H1 (cell line): ENCODE data around the gene GLDC. TPM values are rescaled to one million over a fixed set of nuclear protein-coding genes. Genes with fewer than 3 reads are reported as not detected.

Experiments
- CTCF ChIA-PET: fragments of 300-600 bp; sonication (Branson Sonifier 250); formaldehyde crosslinking; loops from one replicate; lab custom pipeline; 2021; ENCODE audit not compliant: partially characterized antibody; lab: Charles Lee
- POLR2A ChIA-PET: fragments of 300-600 bp; sonication (Branson Sonifier 250); formaldehyde crosslinking; loops from one replicate; lab custom pipeline; 2021; ENCODE audit warnings: inconsistent platforms; ENCODE audit not compliant: partially characterized antibody; lab: Charles Lee
- DNase-seq, 2 experiments: peaks; one replicate each; pipeline versions ENCODE4 v3.0.0 to v3.0.0-alpha.2; 2010 to 2022; ENCODE audit warnings: low spot score in 2 of 2, low read depth in 1 of 2, mixed read lengths in 1 of 2
- FAIRE-seq: peaks from 2 replicates; lab custom pipeline; 2011; peaks lifted over from hg19 to GRCh38; lab: Jason Lieb, UNC
- H2AFZ ChIP-seq: 2 replicates; pipeline ENCODE4 v1.8.1; 2012; ENCODE audit warnings: low read length, inconsistent platforms
- H2AK5ac ChIP-seq: 2 replicates; pipeline ENCODE4 v1.6.1; 2013; ENCODE audit warnings: low read depth, low read length
- H2BK120ac ChIP-seq: replicated peaks from 2 replicates; pipeline ENCODE3; 2013; ENCODE audit warnings: low read depth, low read length, inconsistent platforms
- H2BK12ac ChIP-seq: 2 replicates; pipeline ENCODE4 v1.6.1; 2013; ENCODE audit warnings: low read depth, low read length
- H2BK15ac ChIP-seq: 2 replicates; pipeline ENCODE4 v1.6.1; 2013; ENCODE audit warnings: low read length
- H2BK20ac ChIP-seq: 2 replicates; pipeline ENCODE4 v1.6.1; 2013; ENCODE audit warnings: low read length
- H2BK5ac ChIP-seq: 2 replicates; pipeline ENCODE4 v1.6.1; 2013; ENCODE audit warnings: low read depth, low read length
- H3K14ac ChIP-seq: 2 replicates; pipeline ENCODE4 v1.6.1; 2013; ENCODE audit warnings: inconsistent platforms; ENCODE audit not compliant: insufficient read length
- H3K18ac ChIP-seq: 2 replicates; pipeline ENCODE4 v1.6.1; 2013; ENCODE audit warnings: low read length; ENCODE audit errors: extremely low read depth
- H3K23ac ChIP-seq: 2 replicates; pipeline ENCODE4 v1.6.1; 2013; ENCODE audit warnings: inconsistent platforms; ENCODE audit not compliant: insufficient read length
- H3K23me2 ChIP-seq: 2 replicates; pipeline ENCODE4 v1.6.1; 2013; ENCODE audit warnings: low read depth, low read length
- H3K27ac ChIP-seq: 2 replicates; pipeline ENCODE4 v1.6.1; 2011; ENCODE audit warnings: low read depth, low read length, inconsistent platforms
- H3K27me3 ChIP-seq, 4 experiments: replicated peaks in 1 of 4; 1 replicate in 1 of 4; 2 replicates in 3 of 4; pipeline versions ENCODE4 v1.6.1 to v1.8.1; 2011 to 2013; ENCODE audit warnings: low read length in 3 of 4, mild to moderate bottlenecking in 3 of 4, inconsistent platforms in 2 of 4, mixed read lengths in 2 of 4, moderate library complexity in 1 of 4; ENCODE audit not compliant: control insufficient read depth in 3 of 4, insufficient read depth in 3 of 4; ENCODE audit errors: extremely low read depth in 1 of 4
- H3K36me3 ChIP-seq, 4 experiments: 2 replicates each; pipeline versions ENCODE4 v1.6.1 to v1.8.1; 2011 to 2013; ENCODE audit warnings: mild to moderate bottlenecking in 4 of 4, low read length in 3 of 4, moderate library complexity in 2 of 4, control low read depth in 1 of 4, inconsistent platforms in 1 of 4; ENCODE audit not compliant: insufficient read depth in 4 of 4, control insufficient read depth in 2 of 4
- H3K4ac ChIP-seq: replicated peaks from 2 replicates; pipeline ENCODE3; 2013; ENCODE audit warnings: low read length, low read depth, mixed read lengths, inconsistent platforms; ENCODE audit not compliant: insufficient read length
- H3K4me1 ChIP-seq, 4 experiments: replicated peaks in 1 of 4; 1 replicate in 1 of 4; 2 replicates in 3 of 4; pipeline versions ENCODE4 v1.6.1 to v1.8.1; 2011 to 2013; ENCODE audit warnings: low read length in 3 of 4, inconsistent platforms in 2 of 4, mixed read lengths in 1 of 4; ENCODE audit not compliant: insufficient read depth in 4 of 4, control insufficient read depth in 3 of 4
- H3K4me2 ChIP-seq, 2 experiments: 2 replicates each; pipeline versions ENCODE4 v1.6.1 to v1.8.1; 2011 to 2013; ENCODE audit warnings: low read depth in 2 of 2, low read length in 2 of 2, control low read depth in 1 of 2, inconsistent platforms in 1 of 2, mild to moderate bottlenecking in 1 of 2; ENCODE audit not compliant: insufficient read depth in 1 of 2
- H3K4me3 ChIP-seq, 4 experiments: fragments of 200-600, 300-600 bp in 1 of 4; sonication (generic), shearing (Covaris generic), sonication (Bioruptor Twin) in 1 of 4; 2 replicates each; pipeline versions ENCODE4 v1.5.1 to v1.8.1; 2011 to 2016; ENCODE audit warnings: low read length in 4 of 4, low read depth in 3 of 4, control low read depth in 2 of 4, inconsistent platforms in 2 of 4, mild to moderate bottlenecking in 2 of 4, mixed read lengths in 1 of 4, moderate library complexity in 1 of 4; ENCODE audit not compliant: insufficient read depth in 2 of 4; ENCODE audit errors: extremely low read depth in 1 of 4
- H3K56ac ChIP-seq: replicated peaks from 2 replicates; pipeline ENCODE3; 2013; ENCODE audit warnings: low read depth, mild to moderate bottlenecking, mixed read lengths, low read length, inconsistent platforms; ENCODE audit not compliant: insufficient read length
- H3K79me1 ChIP-seq: 2 replicates; pipeline ENCODE4 v1.6.1; 2013; ENCODE audit warnings: low read depth, low read length, control low read depth
- H3K79me2 ChIP-seq, 2 experiments: 2 replicates each; pipeline versions ENCODE4 v1.6.1 to v1.8.1; 2012 to 2013; ENCODE audit warnings: low read length in 2 of 2, mild to moderate bottlenecking in 2 of 2, inconsistent platforms in 1 of 2; ENCODE audit not compliant: insufficient read depth in 2 of 2, control insufficient read depth in 1 of 2
- H3K9ac ChIP-seq, 4 experiments: replicated peaks in 1 of 4; 1 replicate in 1 of 4; 2 replicates in 3 of 4; pipeline versions ENCODE4 v1.6.1 to v1.8.1; 2011 to 2013; ENCODE audit warnings: low read depth in 3 of 4, low read length in 3 of 4, control low read depth in 2 of 4, mild to moderate bottlenecking in 2 of 4, moderate library complexity in 2 of 4, inconsistent platforms in 1 of 4; ENCODE audit errors: extremely low read depth in 1 of 4
- H3K9me3 ChIP-seq, 2 experiments: 2 replicates each; pipeline versions ENCODE4 v1.6.1 to v1.8.1; 2012 to 2013; ENCODE audit warnings: mild to moderate bottlenecking in 2 of 2, moderate library complexity in 2 of 2, control low read depth in 1 of 2, inconsistent platforms in 1 of 2, low read depth in 1 of 2, low read length in 1 of 2, mixed read lengths in 1 of 2; ENCODE audit not compliant: insufficient read depth in 2 of 2
- H4K20me1 ChIP-seq, 2 experiments: replicated peaks in 1 of 2; 2 replicates each; pipeline versions ENCODE3 to v1.8.1; 2011 to 2013; ENCODE audit warnings: inconsistent platforms in 2 of 2, low read length in 2 of 2, mild to moderate bottlenecking in 1 of 2; ENCODE audit not compliant: insufficient read depth in 2 of 2, control insufficient read depth in 1 of 2
- H4K5ac ChIP-seq: 2 replicates; pipeline ENCODE4 v1.6.1; 2013; ENCODE audit warnings: low read length, low read depth, mixed read lengths, inconsistent platforms; ENCODE audit not compliant: insufficient read length
- H4K8ac ChIP-seq: 2 replicates; pipeline ENCODE4 v1.8.0; 2013; ENCODE audit warnings: mild to moderate bottlenecking, moderate library complexity, low read length, inconsistent platforms; ENCODE audit not compliant: insufficient read depth; ENCODE audit errors: extremely low read depth
- H4K91ac ChIP-seq: replicated peaks from 2 replicates; pipeline ENCODE3; 2013; ENCODE audit warnings: low read length, mixed read lengths, inconsistent platforms; ENCODE audit not compliant: insufficient read length
- BACH1 ChIP-seq: IDR thresholded peaks from 2 replicates; pipeline ENCODE4 v1.6.1; 2012; ENCODE audit warnings: low read length, improper control_type of control experiment
- CBX8 ChIP-seq: fragments of 300-800, 300-1000 bp; sonication (generic); IDR thresholded peaks from 2 replicates; pipeline ENCODE4 v1.7.1; 2016; ENCODE audit warnings: low read depth, low read length, borderline replicate concordance
- CHD2 ChIP-seq: IDR thresholded peaks from 2 replicates; pipeline ENCODE4 v1.6.1; 2012; ENCODE audit warnings: low read length, improper control_type of control experiment
- JUN ChIP-seq: IDR thresholded peaks from 2 replicates; pipeline ENCODE4 v1.6.1; 2011; ENCODE audit warnings: low read depth, mild to moderate bottlenecking, improper control_type of control experiment, low read length
- JUND ChIP-seq: IDR thresholded peaks from 2 replicates; pipeline ENCODE4 v1.6.1; 2011; ENCODE audit warnings: mild to moderate bottlenecking, improper control_type of control experiment, low read length
- KDM1A ChIP-seq: fragments of 200-600, 300-600 bp; sonication (generic); IDR thresholded peaks from 2 replicates; pipeline ENCODE4 v1.7.1; 2016; ENCODE audit warnings: mild to moderate bottlenecking, low read length, borderline replicate concordance
- KDM4A ChIP-seq: IDR thresholded peaks from one replicate; pipeline ENCODE4 v1.7.1; 2012; ENCODE audit warnings: low read depth, mild to moderate bottlenecking, moderate library complexity, low read length, inconsistent platforms; ENCODE audit not compliant: severe bottlenecking
- PHF8 ChIP-seq: fragments of 200-600 bp; sonication (generic); conservative IDR thresholded peaks from 2 replicates; pipeline ENCODE4 v1.7.1; 2012; ENCODE audit warnings: low read depth, mild to moderate bottlenecking, inconsistent platforms, low read length, moderate library complexity
- RFX5 ChIP-seq: IDR thresholded peaks from 2 replicates; pipeline ENCODE4 v1.6.1; 2011; ENCODE audit warnings: low read depth, low read length, improper control_type of control experiment, borderline replicate concordance
- SUZ12 ChIP-seq: fragments of 200-600 bp; sonication (generic); IDR thresholded peaks from 2 replicates; pipeline ENCODE4 v1.6.1; 2012; ENCODE audit warnings: mild to moderate bottlenecking, inconsistent platforms, low read length, moderate library complexity, mixed read lengths
- WGBS, 2 experiments: shearing (Covaris generic) in 1 of 2; methylation state at CpG; one replicate each; pipeline versions ENCODE4 v1.1.6 to v1.1.7; 2013 to 2015; ENCODE audit warnings: low lambda C conversion rate in 2 of 2, mixed read lengths in 2 of 2, inconsistent platforms in 1 of 2, low coverage in 1 of 2, missing lambda C conversion rate in 1 of 2; ENCODE audit not compliant: insufficient replicate concordance in 2 of 2, insufficient coverage in 1 of 2, insufficient read length in 1 of 2; ENCODE audit errors: extremely low coverage in 1 of 2, missing lambda C conversion rate in 1 of 2; 5-methylcytosine and 5-hydroxymethylcytosine counted together
- polyA plus RNA-seq, 7 experiments: library from polyadenylated mRNA; depleted of rRNA in 3 of 7; stranded (reverse) in 5 of 7; unstranded in 2 of 7; fragments of >200 nt in 5 of 7; fragments of 200-250 nt in 2 of 7; gene quantifications; 1 replicate in 5 of 7; 2 replicates in 1 of 7; 4 replicates in 1 of 7; pipeline versions ENCODE4 v1.2.1 to v1.2.3, GENCODE V29; 2011 to 2013; ENCODE audit warnings: missing spikeins in 2 of 7, mixed read lengths in 2 of 7
- total RNA-seq: library from RNA; stranded (reverse); fragmentation: NEBNext Ultra II Directional; extraction: Animal tissue kit (Norgen Biotek cat#: 25700); gene quantifications from 2 replicates; pipeline ENCODE4 v1.2.1, GENCODE V29; 2021
- TF ChIP-seq, protein P1 (sequence below): IDR thresholded peaks from 2 replicates; pipeline ENCODE4 v1.6.1; 2012; ENCODE audit warnings: inconsistent platforms

The GLDC gene
- total and polyA plus RNA-seq, 2 of the 8 experiments (the other 6 are each of a cell fraction or from before 2014, with no cell fraction given), result 48.8 to 101 TPM

DNA sequence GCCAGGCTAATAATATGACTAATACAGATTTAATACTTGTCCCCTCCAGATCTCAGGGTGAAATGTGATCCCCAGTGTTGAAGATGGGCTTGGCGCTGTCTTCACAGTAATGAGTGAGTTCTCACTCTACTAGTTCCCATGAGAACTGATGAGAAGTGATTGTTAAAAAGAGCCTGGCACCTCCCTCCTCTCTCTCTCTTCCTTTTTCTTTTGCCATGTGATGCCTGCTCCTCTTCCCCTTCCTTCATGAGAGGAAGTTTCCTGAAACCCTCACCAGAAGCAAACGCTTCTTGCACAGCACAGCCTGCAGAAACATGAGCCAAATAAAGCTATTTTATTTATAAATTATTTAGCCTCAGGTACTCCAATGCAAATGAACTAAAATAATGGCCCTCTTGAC, 55.2 kb downstream of the GLDC start:
- H3K4me1 ChIP-seq, result no peaks in the 10 kb centered on the region
- H2BK12ac ChIP-seq, result no peak overlapping the region
- no peak overlapping the region for H4K91ac ChIP-seq
- WGBS, 2 experiments, result 96% methylated on average over 2 of the region's 2 CpGs; no CpG with 5 or more reads in 1 of the 2 experiments
- CTCF ChIA-PET, result interaction anchor here (1.1 to 1.5 kb wide), 5 partner anchors 10 to 96 kb away, joined by 3 to 6 read pairs (median 3); no protein-coding TSS in a partner anchor
- no peak overlapping the region for H3K4me2 ChIP-seq
- no peak overlapping the region for H3K4ac ChIP-seq
- DNase-seq (no peak), FAIRE-seq (no peak)
- H3K14ac ChIP-seq, result no peak overlapping the region
- H3K36me3 ChIP-seq, result peaks cover 4 to 35% (median 12%) of the 10 kb centered on the region in 4 experiments; a peak in 6 of 8 replicates
- H4K8ac ChIP-seq, result no peak overlapping the region
- H3K56ac ChIP-seq, result no peak overlapping the region
- no peak overlapping the region for H3K4me3 ChIP-seq
- no peak overlapping the region for H3K9ac ChIP-seq
- H2AK5ac ChIP-seq, result no peak overlapping the region
- no peaks in the 10 kb centered on the region for H4K20me1 ChIP-seq
- H4K5ac ChIP-seq, result no peak overlapping the region
- no peak overlapping the region for H2BK120ac ChIP-seq
- TF ChIP-seq SUZ12, result no peak
- no peak for TF ChIP-seq PHF8
- TF ChIP-seq BACH1, result no peak
- TF ChIP-seq CHD2, result no peak
- no peak for TF ChIP-seq RFX5
- no peak for TF ChIP-seq CBX8
- TF ChIP-seq, protein P1, sequence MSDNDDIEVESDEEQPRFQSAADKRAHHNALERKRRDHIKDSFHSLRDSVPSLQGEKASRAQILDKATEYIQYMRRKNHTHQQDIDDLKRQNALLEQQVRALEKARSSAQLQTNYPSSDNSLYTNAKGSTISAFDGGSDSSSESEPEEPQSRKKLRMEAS, result no peak
- TF ChIP-seq JUN, result no peak
- TF ChIP-seq KDM4A, result no peak
- TF ChIP-seq KDM1A, result no peak
- no peak for TF ChIP-seq JUND
- no peak overlapping the region for H2BK20ac ChIP-seq
- H3K79me1 ChIP-seq, result no peaks in the 10 kb centered on the region
- no peaks in the 10 kb centered on the region for H3K23me2 ChIP-seq
- H3K79me2 ChIP-seq, result no peaks in the 10 kb centered on the region
- no peak overlapping the region for H2AFZ ChIP-seq
- H3K9me3 ChIP-seq, result no peaks in the 10 kb centered on the region
- H3K18ac ChIP-seq, result no peak overlapping the region
- no peaks in the 10 kb centered on the region for H3K27me3 ChIP-seq
- H3K27ac ChIP-seq, result no peak overlapping the region
- H3K23ac ChIP-seq, result no peak overlapping the region
- H2BK5ac ChIP-seq, result no peak overlapping the region
- no peak overlapping the region for H2BK15ac ChIP-seq
- POLR2A ChIA-PET, result no interaction called here
